Activated CD8-positive, alpha-beta memory T cell treated with anti-CD3 and anti-CD28 coated beads for 36 hours (primary cell): Measurements from ENCODE around the gene ACTRT3. TPM values are rescaled to one million over a fixed set of nuclear protein-coding genes. Genes with fewer than 3 reads are reported as not detected.
"Not testable (repeated sequence)": the region's sequence is repeated elsewhere in the genome, so short reads cannot be mapped to it uniquely, and the experiment has no call there.

Experiments
- CTCF ChIA-PET: fragments of 350-600 bp; sonication (Branson Sonifier 250); formaldehyde crosslinking; loops from one replicate; lab custom pipeline; 2021; ENCODE audit warnings: antibody characterized with exemption; lab: Charles Lee
- POLR2A ChIA-PET: fragments of 350-600 bp; sonication (Branson Sonifier 250); formaldehyde crosslinking; loops from one replicate; lab custom pipeline; 2021; ENCODE audit warnings: antibody characterized with exemption; lab: Charles Lee
- total RNA-seq, 2 experiments: library from RNA; stranded (reverse); gene quantifications; one replicate each; pipeline ENCODE4 v1.2.3, GENCODE V29; 2021

Gene ACTRT3
- total RNA-seq, 2 experiments from 2014 or later = 2.5 to 3.0 TPM

- ChIA-PET CTCF (interaction anchor here (1.1 to 1.4 kb wide), 2 partner anchors 15 to 595 kb away, joined by 3 read pairs; no protein-coding TSS in a partner anchor), POLR2A (no interaction called here)
Measured at GRCh38 chr3:169744366-169745054, 24.9 kb downstream of the ACTRT3 start.

GRCh38 chr3:169739067-169739466 lies 30.3 kb downstream of the ACTRT3 start:
- ChIA-PET CTCF (interaction anchor here (0.7 kb wide), 1 partner anchor 73 kb away, joined by 5 read pairs; no protein-coding TSS in a partner anchor), POLR2A (no interaction called here)

GRCh38 chr3:169731857-169732256 lies 37.5 kb downstream of the ACTRT3 start:
- CTCF ChIA-PET, POLR2A ChIA-PET: not testable (repeated sequence)

- POLR2A ChIA-PET = no interaction called here
Measured at GRCh38 chr3:169722724-169723123, 46.6 kb downstream of the ACTRT3 start.

GRCh38 chr3:169718415-169718814 lies 50.9 kb downstream of the ACTRT3 start:
- CTCF ChIA-PET, POLR2A ChIA-PET: not testable (repeated sequence)

More at GRCh38 chr3:169722724-169723123, 46.6 kb downstream of the ACTRT3 start:
- CTCF ChIA-PET = no interaction called here

Other genes starting within 250 kb of the ACTRT3 start
- gene MECOM, start 105.8 kb downstream of the ACTRT3 start, total RNA-seq = not detected
- 10 to 100 TPM; 12.9 to 16.1 TPM for gene TERC, start 4.5 kb downstream of the ACTRT3 start, total RNA-seq
- 10 to 100 TPM; 17.4 to 18.2 TPM for gene MYNN, start 3.8 kb upstream of the ACTRT3 start, total RNA-seq
- under 1 TPM; 0.17 to 0.25 TPM for gene LRRIQ4, start 43.3 kb upstream of the ACTRT3 start, total RNA-seq
- gene LRRC34, start 43.3 kb upstream of the ACTRT3 start, total RNA-seq = 1 to 10 TPM; 3.5 to 4.2 TPM
- gene LRRC31, start 100.4 kb upstream of the ACTRT3 start, total RNA-seq = not detected
- not detected for gene SAMD7, start 142.0 kb upstream of the ACTRT3 start, total RNA-seq
- gene SEC62, start 197.2 kb upstream of the ACTRT3 start, total RNA-seq = 10 to 100 TPM; 57.3 to 61.7 TPM